ENCODE data around the gene TM9SF3.

The TM9SF3 gene

GRCh38 chr10:96511044-96511945 is 75.5 kb downstream of the TM9SF3 start:
- Histone ChIP-seq H3K27me3 (replicated peaks) (peaks cover 7% of the 10 kb centered on the region), H3K36me3 (replicated peaks) (no peaks in the 10 kb centered on the region), H3K4me3 (ENCODE audit: low read depth, low read length) (no peak overlapping the region), H3K27ac (no peak overlapping the region)
- in situ Hi-C loops (cut with HindIII; ENCODE audit: low pct_ligation_motif_present, low sequenced_read_pairs) = no loop called here
- TF ChIP-seq, protein P1, sequence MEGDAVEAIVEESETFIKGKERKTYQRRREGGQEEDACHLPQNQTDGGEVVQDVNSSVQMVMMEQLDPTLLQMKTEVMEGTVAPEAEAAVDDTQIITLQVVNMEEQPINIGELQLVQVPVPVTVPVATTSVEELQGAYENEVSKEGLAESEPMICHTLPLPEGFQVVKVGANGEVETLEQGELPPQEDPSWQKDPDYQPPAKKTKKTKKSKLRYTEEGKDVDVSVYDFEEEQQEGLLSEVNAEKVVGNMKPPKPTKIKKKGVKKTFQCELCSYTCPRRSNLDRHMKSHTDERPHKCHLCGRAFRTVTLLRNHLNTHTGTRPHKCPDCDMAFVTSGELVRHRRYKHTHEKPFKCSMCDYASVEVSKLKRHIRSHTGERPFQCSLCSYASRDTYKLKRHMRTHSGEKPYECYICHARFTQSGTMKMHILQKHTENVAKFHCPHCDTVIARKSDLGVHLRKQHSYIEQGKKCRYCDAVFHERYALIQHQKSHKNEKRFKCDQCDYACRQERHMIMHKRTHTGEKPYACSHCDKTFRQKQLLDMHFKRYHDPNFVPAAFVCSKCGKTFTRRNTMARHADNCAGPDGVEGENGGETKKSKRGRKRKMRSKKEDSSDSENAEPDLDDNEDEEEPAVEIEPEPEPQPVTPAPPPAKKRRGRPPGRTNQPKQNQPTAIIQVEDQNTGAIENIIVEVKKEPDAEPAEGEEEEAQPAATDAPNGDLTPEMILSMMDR (IDR thresholded peaks at IDR 0.05; ENCODE audit: low read depth, low read length, missing control alignments) = peak; percentile 82
- DNase-seq = no peak

- H3K4me3 ChIP-seq (ENCODE audit: low read depth, low read length) = no peak overlapping the region
- no peaks in the 10 kb centered on the region for H3K36me3 ChIP-seq (replicated peaks)
- H3K27ac ChIP-seq = no peak overlapping the region
- DNase-seq = peak; percentile 94
- TF ChIP-seq, protein P1 (IDR thresholded peaks at IDR 0.05; ENCODE audit: low read depth, low read length, missing control alignments) = no peak
- in situ Hi-C loops (cut with HindIII; ENCODE audit: low pct_ligation_motif_present, low sequenced_read_pairs) = no loop called here
- H3K27me3 ChIP-seq (replicated peaks) = peaks cover 7% of the 10 kb centered on the region
Observed at GRCh38 chr10:96509017-96509641, 77.7 kb downstream of the TM9SF3 start.

GRCh38 chr10:96507044-96507443 is 79.8 kb downstream of the TM9SF3 start:
- H3K27me3 ChIP-seq (replicated peaks) = no peaks in the 10 kb centered on the region
- H3K27ac ChIP-seq = no peak overlapping the region
- DNase-seq = no peak
- no peak overlapping the region for H3K4me3 ChIP-seq (ENCODE audit: low read depth, low read length)
- H3K36me3 ChIP-seq (replicated peaks) = no peaks in the 10 kb centered on the region
- TF ChIP-seq, protein P1 (IDR thresholded peaks at IDR 0.05; ENCODE audit: low read depth, low read length, missing control alignments) = no peak
- in situ Hi-C loops (cut with HindIII; ENCODE audit: low pct_ligation_motif_present, low sequenced_read_pairs) = no loop called here

- Histone ChIP-seq H3K27me3 (replicated peaks) (no peaks in the 10 kb centered on the region), H3K27ac (no peak overlapping the region), H3K4me3 (ENCODE audit: low read depth, low read length) (no peak overlapping the region), H3K36me3 (replicated peaks) (no peaks in the 10 kb centered on the region)
- TF ChIP-seq, protein P1 (IDR thresholded peaks at IDR 0.05; ENCODE audit: low read depth, low read length, missing control alignments) = no peak
- DNase-seq = no peak
- in situ Hi-C loops (cut with HindIII; ENCODE audit: low pct_ligation_motif_present, low sequenced_read_pairs) = no loop called here
Observed at GRCh38 chr10:96505150-96506136, 81.4 kb downstream of the TM9SF3 start.

GRCh38 chr10:96502561-96503282 is 84.1 kb downstream of the TM9SF3 start:
- in situ Hi-C loops (cut with HindIII; ENCODE audit: low pct_ligation_motif_present, low sequenced_read_pairs) = no loop called here
- no peaks in the 10 kb centered on the region for H3K27me3 ChIP-seq (replicated peaks)
- H3K36me3 ChIP-seq (replicated peaks) = no peaks in the 10 kb centered on the region
- H3K4me3 ChIP-seq (ENCODE audit: low read depth, low read length) = no peak overlapping the region
- no peak overlapping the region for H3K27ac ChIP-seq
- DNase-seq = no peak
- TF ChIP-seq, protein P1 (IDR thresholded peaks at IDR 0.05; ENCODE audit: low read depth, low read length, missing control alignments) = no peak
